Measurements from ENCODE around the gene COL4A3. TPM values are rescaled to one million over a fixed set of nuclear protein-coding genes. Genes with fewer than 3 reads are reported as not detected.

Gene COL4A3
- total RNA-seq, 6 donors from 2014 or later: 32.9 to 129 (median 60.6) TPM

GRCh38 chr2:227347117-227347516, 182.7 kb downstream of the COL4A3 start:
- DNase-seq (no peak), ATAC-seq (ENCODE audit: low FRiP score in 2 of 2) (no peak)
- Histone ChIP-seq H3K27ac (no peak overlapping the region), H3K4me3 (no peak overlapping the region), H3K9me3 (no peaks in the 10 kb centered on the region), H3K4me1 (no peaks in the 10 kb centered on the region), H3K27me3 (no peaks in the 10 kb centered on the region), H3K36me3 (peaks cover 0 to 43% (median 4%) of the 10 kb centered on the region in 4 donors)
- TF ChIP-seq EP300 (IDR thresholded peaks at IDR 0.05) (no peak), POLR2A (IDR thresholded peaks at IDR 0.05) (no peak), CTCF (IDR thresholded peaks at IDR 0.05) (no peak), POLR2AphosphoS5 (IDR thresholded peaks at IDR 0.05) (no peak)
- 81 to 84% methylated on average over 7 of the region's 7 CpGs for WGBS, 2 donors

GRCh38 chr2:227348324-227348723, 183.9 kb downstream of the COL4A3 start:
- WGBS, 2 donors: 75 to 91% methylated on average over 2 of the region's 2 CpGs
- no peaks in the 10 kb centered on the region for H3K4me1 ChIP-seq
- no peak overlapping the region for H3K27ac ChIP-seq
- no peaks in the 10 kb centered on the region for H3K27me3 ChIP-seq
- ATAC-seq (ENCODE audit: low FRiP score in 2 of 2): no peak
- peaks cover 0 to 38% (median 4%) of the 10 kb centered on the region in 4 donors for H3K36me3 ChIP-seq
- no peaks in the 10 kb centered on the region for H3K9me3 ChIP-seq
- no peak for DNase-seq
- no peak overlapping the region for H3K4me3 ChIP-seq
- TF ChIP-seq POLR2A (IDR thresholded peaks at IDR 0.05) (no peak), POLR2AphosphoS5 (IDR thresholded peaks at IDR 0.05) (no peak), CTCF (IDR thresholded peaks at IDR 0.05) (no peak), EP300 (IDR thresholded peaks at IDR 0.05) (no peak)

GRCh38 chr2:227349989-227350612, 185.7 kb downstream of the COL4A3 start:
- Histone ChIP-seq H3K4me3 (no peak overlapping the region), H3K9me3 (no peaks in the 10 kb centered on the region), H3K27ac (no peak overlapping the region), H3K4me1 (no peaks in the 10 kb centered on the region), H3K36me3 (peaks cover 0 to 37% (median 4%) of the 10 kb centered on the region in 4 donors), H3K27me3 (no peaks in the 10 kb centered on the region)
- TF ChIP-seq EP300 (IDR thresholded peaks at IDR 0.05): no peak
- WGBS, 2 donors: 90% methylated on average over 7 of the region's 7 CpGs
- ATAC-seq (ENCODE audit: low FRiP score in 2 of 2) (no peak), DNase-seq (no peak)

- no peak for ATAC-seq (ENCODE audit: low FRiP score in 2 of 2)
- Histone ChIP-seq H3K4me1 (no peaks in the 10 kb centered on the region), H3K27me3 (no peaks in the 10 kb centered on the region), H3K9me3 (no peaks in the 10 kb centered on the region), H3K36me3 (peaks cover 0 to 40% (median 16%) of the 10 kb centered on the region in 4 donors), H3K4me3 (no peak overlapping the region), H3K27ac (no peak overlapping the region)
- 64 to 66% methylated on average over 4 of the region's 4 CpGs for WGBS, 2 donors
- no peak for TF ChIP-seq POLR2A (IDR thresholded peaks at IDR 0.05)
- no peak for TF ChIP-seq EP300 (IDR thresholded peaks at IDR 0.05)
- TF ChIP-seq POLR2AphosphoS5 (IDR thresholded peaks at IDR 0.05): no peak
- TF ChIP-seq CTCF (IDR thresholded peaks at IDR 0.05): no peak
- DNase-seq: no peak
These were observed 187.2 kb downstream of the COL4A3 start for GRCh38 chr2:227351639-227352038.

GRCh38 chr2:227360351-227360750, 195.9 kb downstream of the COL4A3 start:
- Histone ChIP-seq H3K4me3 (no peak overlapping the region), H3K27ac (no peak overlapping the region), H3K27me3 (no peaks in the 10 kb centered on the region), H3K36me3 (peaks cover 0 to 40% (median 21%) of the 10 kb centered on the region in 4 donors), H3K9me3 (no peaks in the 10 kb centered on the region), H3K4me1 (no peaks in the 10 kb centered on the region)
- DNase-seq: no peak
- ATAC-seq (ENCODE audit: low FRiP score in 2 of 2): no peak
- WGBS, 2 donors: 83 to 87% methylated on average over 5 of the region's 5 CpGs
- TF ChIP-seq POLR2A (IDR thresholded peaks at IDR 0.05): no peak
- no peak for TF ChIP-seq POLR2AphosphoS5 (IDR thresholded peaks at IDR 0.05)

GRCh38 chr2:227363756-227364155, 199.3 kb downstream of the COL4A3 start:
- ATAC-seq (ENCODE audit: low FRiP score in 2 of 2) (no peak), DNase-seq (no peak)
- peaks cover 0 to 4% (median 0%) of the 10 kb centered on the region in 4 donors for H3K4me1 ChIP-seq
- WGBS, 2 donors: 89 to 96% methylated on average over 6 of the region's 6 CpGs
- H3K4me3 ChIP-seq: no peak overlapping the region
- H3K36me3 ChIP-seq: peaks cover 0 to 6% (median 0%) of the 10 kb centered on the region in 4 donors
- TF ChIP-seq CTCF (IDR thresholded peaks at IDR 0.05) (peak in 2 of 6 experiments; percentile 27 to 31), POLR2AphosphoS5 (IDR thresholded peaks at IDR 0.05) (no peak)
- H3K27me3 ChIP-seq: no peaks in the 10 kb centered on the region
- H3K9me3 ChIP-seq: no peaks in the 10 kb centered on the region
- H3K27ac ChIP-seq: no peak overlapping the region
